GM18499 (cell line): Measurements from ENCODE around the gene MYO15A.

Source experiments
- ATAC-seq: cut with Tn5 transposase; IDR thresholded peaks from one replicate; pipeline ENCODE4 v1.9.1; 2021; ENCODE audit warnings: moderate number of reproducible peaks; ENCODE audit not compliant: insufficient read depth, unreplicated experiment

MYO15A gene

DNA sequence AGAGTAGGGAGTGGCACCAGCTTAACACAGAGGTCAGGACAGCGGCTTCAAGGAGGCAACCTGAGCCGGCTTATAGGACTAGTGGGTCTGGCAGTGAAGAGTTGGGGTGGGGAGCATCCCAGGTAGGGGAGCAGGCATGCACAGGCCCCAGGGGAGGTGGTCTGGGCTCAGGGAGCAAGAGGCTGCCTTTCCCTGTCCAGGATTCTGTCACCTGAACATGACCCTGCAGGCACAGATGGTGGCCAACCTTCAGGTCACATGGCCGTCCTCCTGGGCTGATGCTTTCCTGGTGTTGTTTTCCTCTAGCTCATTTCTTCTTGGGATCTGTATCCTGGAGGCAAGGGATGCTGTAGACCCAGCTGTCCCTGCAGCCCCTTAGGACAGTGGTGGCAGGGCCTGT lies 3.5 kb upstream of the MYO15A start:
- ATAC-seq = no peak

DNA sequence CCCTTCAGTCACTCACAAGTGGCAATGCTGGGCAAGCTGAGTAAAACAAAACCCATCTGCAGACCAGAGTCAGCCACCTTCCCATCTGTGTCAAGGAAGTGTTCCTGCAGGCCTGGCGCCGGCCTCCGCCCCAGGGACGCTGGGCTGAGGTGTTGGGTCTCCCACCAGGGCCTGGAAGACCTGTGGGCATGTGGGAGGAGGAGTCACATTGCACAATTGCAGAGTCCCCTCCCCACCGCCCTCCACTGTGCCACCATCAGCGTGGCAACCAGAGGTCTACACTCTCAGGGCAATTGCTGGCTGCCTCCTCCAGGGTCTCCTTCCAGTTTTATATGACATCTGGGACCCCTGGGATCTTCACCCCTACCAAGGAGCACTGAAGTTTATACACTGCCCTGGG lies 3.0 kb upstream of the MYO15A start:
- no peak for ATAC-seq

DNA sequence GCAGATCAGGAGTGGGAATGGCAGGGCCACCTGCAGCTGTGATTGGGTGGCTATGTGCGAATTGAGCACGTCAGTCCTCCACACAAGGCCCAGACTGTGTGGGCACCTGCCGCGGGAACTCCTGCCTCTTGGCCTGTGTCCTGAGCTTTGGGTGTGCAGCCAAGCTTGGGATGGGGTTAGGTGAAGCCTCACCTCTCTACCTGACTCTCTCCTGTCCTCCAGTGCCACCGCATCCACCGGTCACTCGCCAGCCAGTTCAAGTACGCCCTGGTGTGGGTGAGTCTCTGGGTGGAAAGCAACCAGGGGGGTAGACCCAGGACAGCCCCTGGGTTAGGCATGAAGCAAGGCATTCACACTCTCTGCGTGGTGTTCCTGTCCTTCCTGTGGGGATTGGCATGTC lies 2.3 kb upstream of the MYO15A start:
- ATAC-seq = no peak

DNA sequence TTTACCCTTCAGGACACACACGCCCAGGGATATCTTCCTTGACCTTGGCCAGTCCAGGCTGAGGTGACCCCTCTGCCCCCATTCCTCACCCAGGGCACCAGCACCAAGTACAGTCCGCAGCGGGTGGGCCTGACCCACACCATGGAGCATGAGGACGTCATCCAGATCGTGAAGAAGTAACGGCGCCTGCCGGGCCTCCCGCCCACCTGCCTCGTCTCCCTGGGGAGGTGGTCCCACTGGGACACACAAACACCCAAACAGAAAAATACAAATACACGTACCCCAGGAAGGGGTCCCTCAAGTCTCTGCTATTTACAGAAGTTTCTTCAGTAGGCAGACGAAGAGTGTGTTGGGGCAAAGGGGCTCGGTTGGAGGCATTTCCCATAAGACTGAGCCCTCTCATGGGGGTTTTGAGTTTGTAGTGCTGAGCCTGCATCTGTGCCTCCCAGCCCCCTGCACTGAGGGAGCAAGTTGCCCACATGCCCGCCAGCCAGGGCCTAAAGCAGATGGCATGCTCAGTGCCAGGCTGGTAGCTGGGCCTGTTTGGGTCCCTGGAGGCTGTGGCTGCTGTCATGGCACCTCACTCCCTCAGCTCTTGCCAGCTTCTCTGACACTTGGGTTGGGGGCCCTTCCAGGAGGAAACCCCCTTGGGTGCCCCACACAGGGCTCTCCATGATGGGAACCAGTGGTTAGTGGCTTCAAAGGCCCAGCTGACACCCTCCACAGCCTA lies 1.3 kb upstream of the MYO15A start:
- ATAC-seq = no peak

DNA sequence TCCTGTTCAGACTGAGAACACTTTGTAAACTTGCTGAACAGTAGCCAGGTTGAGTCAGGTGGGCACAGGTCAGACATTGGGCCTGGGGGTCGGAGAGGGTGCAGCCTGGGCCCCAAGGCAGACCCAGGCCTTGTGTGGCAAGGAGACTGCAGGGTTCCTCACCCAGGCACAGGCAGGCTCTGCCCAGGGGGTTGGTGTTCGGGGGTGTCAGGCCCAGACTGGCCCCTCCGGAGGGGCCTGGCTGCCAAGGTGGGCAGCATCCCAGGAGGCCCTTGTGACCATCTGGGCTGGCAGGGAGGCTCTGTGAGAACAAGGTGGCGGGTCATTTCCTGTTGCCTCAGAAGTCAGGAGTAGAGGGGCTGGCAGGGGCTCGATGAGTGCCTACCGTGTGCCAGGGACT lies 585 bp upstream of the MYO15A start:
- no peak for ATAC-seq

DNA sequence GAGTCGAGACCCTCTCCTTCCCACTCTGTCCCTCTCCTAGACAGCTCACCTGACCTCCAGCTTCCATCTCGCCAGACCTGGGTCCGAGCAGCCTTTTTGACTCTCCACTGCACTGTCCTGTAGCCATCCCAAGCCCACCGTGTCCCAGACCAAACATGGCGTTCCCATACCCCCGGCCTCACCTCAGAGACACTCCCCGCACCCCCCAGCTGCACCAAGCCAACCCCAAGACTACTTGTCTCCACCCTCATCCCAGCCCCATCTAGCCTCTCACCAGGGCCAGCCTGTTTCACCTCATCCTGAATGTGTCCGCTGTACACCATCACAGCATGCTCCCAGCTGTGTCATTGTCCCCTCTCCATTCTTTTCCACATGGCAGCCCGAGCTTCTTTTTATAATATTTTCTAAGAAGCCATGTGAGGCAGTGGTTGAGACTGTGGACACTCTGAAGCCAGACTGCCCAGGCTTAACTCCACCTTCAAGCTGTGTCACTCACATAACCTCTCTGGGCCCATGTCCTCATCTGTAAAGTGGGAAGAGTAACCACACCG lies 1.5 kb downstream of the MYO15A start:
- no peak for ATAC-seq

DNA sequence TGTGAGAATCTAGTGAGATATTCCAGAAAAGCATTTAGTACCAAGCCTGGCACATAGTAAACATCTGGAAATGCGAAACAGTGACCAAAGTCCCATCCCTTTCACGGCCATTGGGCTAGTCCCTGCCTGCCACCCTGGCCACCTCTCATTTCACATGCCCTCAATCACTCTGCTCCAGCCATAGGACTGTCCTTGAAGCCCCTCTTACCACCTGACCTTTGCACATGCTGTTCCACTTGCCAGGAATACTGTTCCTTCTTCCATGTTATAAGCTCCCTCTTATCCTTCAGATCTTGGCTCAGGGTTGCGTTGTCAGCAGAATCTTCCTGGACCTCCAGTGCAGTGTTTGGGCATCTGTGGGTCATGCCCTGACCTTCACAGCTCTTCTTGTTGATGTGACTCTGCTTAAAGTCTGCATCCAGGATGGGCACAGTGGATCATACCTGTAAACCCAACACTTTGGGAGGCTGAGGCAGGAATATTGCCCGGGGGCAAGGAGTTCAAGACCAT lies 2.1 kb downstream of the MYO15A start:
- ATAC-seq = no peak

DNA sequence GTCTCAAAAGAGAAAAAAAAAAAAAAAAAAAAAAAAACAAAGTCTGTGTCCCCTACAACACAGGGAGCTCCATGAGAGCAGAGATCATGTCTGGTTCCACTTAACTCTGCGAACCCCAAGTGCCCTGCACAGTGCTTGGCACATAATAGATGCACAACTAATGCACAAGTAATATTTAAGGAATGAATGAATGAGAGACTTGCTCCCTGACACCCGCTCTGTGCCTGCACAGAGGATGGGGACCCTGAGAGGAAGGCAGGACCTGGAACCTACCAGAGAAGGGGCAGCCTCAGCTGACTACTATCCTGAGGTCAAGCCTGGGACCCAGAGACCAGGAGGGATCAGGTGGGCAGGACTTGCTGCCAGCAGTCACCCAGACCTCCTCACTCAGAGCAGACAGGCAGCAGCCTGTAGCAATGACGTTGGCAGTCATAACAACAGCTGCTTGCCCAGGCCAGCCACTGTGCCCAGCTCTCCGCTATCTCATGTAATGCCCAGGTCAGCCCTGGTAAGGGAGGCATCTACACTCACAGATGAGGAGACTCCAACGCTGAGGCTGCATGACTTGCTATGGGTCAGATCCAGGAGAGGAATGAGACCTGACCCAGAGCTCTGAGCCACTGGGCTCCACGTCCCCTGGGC lies 2.9 kb downstream of the MYO15A start:
- ATAC-seq = no peak

DNA sequence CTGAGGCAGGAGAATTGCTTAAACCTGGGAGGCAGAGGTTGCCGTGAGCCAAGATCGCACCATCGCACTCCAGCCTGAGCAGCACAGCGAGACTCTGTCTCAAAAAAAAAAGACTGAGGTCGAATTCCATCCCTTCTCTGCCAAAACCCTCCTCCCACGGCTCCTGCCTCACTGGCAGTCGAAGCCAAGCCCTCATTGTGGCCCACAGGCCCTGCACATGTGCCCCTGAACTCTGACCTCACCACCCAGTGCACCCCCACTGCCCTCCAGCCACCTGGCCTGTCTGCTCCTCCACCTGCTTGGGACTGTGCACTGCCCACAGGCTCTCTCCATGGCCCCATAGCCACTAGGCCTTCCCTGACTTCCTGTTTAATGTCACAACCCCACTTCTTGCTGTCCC lies 7.0 kb downstream of the MYO15A start:
- ATAC-seq = no peak

DNA sequence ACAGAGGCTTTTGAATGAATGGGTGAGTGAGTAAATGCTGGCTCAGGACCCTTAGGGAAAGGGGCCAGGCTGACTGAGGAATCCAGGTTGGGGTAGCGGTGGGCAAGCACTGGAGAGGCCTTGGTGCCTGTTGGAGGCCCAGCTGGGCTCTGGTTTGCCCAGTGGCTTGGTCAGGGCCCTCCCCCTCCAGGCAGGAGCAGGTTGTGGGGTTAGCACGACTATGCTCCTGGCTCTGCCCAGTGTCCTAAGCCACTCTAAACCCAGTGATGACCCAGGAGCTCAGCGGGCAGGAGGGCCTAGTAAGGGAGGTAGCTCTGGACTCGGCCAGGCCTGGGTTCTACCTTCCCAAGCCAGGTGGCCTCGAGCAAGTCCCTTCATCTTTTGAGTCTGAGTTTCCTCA lies 7.5 kb downstream of the MYO15A start:
- no peak for ATAC-seq

DNA sequence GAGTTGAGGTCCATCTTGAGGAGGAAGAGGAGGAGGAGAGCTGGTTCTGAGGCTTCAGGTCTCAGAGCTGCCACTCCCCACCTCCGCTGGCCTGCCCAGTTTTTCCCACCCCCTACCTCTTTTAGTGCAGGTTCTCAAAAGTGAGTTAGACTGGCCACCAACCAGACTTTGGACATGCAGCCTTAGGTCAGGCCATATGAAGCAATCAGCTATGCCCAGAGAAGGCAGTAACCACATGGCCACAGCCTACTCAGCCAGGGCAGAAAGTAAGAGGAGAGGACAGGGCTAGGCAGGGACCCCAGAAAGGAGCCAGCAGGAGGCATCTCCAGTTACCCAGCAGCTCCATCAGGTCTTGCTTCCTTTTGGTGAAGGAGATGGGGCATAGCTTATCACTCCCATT lies 9.0 kb downstream of the MYO15A start:
- no peak for ATAC-seq

DNA sequence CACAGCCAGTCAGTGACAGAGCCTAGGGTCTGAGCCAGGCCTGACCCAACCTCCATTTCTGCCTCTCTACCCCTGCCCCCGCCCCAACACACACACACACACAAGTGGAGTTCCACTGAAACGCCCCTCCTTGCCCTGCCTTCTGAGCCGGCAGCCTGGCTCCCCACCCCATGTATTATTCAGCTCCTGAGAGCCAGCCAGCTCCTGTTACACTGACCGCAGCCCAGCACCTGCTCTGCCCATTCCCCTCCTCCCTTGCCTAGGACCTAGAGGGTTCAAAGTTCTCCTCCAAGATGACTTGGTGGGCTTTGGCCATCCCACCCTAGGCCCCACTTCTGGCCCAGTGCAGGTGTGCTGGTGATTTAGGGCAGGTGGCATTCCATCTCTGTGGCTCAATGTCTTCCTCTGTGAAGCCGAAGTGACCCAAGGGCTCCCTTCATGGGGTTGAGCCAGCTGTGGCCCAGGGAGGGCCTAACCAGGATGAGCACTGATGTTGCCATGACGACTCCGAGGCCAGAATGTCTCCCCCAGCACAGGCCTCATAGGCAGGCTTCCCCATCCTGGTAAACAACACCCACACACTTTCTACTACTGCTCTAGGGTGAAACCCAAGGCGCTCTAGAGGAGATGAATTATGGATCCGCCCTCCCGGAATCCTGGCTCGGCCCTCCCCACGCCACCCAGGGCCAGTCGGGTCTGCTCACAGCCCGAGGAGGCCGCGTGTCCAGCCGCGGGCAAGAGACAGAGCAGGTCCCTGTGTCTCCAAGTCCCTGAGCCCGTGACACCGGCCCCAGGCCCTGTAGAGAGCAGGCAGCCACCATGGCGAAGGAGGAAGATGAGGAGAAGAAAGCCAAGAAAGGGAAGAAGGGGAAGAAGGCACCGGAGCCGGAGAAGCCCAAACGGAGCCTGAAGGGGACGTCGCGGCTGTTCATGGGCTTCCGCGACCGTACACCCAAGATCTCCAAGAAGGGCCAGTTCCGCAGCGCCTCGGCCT lies 9.7 kb downstream of the MYO15A start:
- ATAC-seq = no peak

DNA sequence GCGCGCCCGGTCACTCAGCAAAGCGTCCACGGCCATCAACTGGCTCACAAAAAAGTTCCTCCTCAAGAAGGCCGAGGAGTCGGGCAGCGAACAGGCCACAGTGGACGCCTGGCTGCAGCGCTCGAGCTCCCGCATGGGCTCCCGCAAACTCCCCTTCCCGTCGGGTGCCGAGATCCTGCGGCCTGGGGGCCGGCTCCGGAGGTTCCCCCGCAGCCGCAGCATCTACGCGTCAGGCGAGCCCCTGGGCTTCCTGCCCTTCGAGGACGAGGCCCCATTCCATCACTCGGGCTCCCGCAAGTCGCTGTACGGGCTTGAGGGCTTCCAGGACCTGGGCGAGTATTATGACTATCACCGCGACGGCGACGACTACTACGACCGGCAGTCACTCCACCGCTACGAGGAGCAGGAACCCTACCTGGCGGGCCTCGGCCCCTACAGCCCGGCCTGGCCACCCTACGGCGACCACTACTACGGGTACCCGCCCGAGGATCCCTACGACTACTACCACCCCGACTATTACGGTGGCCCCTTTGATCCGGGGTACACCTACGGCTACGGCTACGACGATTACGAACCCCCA lies 10.7 kb downstream of the MYO15A start:
- no peak for ATAC-seq

DNA sequence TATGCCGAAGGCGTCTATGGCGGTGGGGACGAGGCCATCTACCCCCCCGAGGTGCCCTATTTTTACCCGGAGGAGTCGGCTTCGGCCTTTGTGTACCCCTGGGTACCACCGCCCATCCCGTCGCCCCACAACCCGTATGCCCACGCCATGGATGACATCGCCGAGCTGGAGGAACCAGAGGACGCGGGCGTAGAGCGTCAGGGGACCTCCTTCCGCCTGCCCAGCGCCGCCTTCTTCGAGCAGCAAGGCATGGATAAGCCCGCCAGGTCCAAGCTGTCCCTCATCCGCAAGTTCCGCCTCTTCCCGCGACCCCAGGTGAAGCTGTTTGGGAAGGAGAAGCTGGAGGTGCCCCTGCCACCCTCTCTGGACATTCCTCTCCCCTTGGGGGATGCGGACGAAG lies 11.4 kb downstream of the MYO15A start:
- ATAC-seq = no peak

DNA sequence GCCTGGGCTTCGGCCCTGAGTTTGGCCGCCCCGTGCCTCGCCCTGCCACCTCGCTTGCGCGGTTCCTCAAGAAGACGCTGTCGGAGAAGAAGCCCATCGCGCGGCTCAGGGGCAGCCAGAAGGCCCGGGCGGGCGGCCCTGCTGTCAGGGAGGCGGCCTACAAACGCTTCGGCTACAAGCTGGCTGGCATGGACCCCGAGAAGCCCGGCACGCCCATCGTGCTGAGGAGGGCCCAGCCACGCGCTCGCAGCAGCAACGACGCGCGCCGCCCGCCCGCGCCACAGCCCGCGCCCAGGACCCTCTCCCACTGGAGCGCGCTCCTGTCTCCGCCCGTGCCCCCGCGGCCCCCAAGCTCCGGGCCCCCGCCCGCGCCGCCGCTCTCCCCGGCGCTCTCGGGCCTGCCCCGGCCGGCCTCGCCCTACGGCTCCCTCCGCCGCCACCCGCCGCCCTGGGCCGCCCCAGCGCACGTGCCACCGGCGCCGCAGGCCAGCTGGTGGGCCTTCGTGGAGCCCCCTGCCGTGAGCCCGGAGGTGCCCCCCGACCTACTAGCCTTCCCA lies 12.0 kb downstream of the MYO15A start:
- ATAC-seq = no peak

DNA sequence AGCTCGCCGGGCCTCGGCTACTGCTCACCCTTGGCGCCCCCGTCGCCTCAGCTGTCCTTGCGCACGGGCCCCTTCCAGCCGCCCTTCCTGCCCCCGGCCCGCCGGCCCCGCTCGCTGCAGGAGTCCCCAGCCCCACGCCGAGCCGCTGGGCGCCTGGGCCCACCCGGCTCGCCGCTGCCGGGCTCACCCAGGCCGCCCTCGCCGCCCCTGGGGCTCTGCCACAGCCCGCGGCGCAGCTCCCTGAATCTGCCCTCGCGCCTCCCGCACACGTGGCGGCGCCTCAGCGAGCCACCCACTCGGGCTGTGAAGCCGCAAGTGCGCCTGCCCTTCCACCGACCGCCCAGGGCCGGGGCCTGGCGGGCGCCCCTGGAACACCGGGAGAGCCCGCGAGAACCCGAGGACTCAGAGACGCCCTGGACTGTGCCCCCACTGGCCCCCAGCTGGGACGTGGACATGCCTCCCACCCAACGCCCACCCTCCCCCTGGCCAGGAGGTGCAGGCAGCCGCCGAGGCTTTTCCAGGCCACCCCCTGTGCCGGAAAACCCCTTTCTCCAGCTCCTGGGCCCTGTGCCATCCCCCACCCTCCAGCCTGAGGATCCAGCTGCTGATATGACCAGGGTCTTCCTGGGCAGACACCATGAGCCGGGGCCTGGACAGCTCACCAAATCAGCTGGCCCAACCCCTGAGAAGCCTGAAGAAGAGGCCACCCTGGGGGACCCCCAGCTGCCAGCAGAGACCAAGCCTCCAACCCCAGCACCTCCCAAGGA lies 12.8 kb downstream of the MYO15A start:
- ATAC-seq = no peak

DNA sequence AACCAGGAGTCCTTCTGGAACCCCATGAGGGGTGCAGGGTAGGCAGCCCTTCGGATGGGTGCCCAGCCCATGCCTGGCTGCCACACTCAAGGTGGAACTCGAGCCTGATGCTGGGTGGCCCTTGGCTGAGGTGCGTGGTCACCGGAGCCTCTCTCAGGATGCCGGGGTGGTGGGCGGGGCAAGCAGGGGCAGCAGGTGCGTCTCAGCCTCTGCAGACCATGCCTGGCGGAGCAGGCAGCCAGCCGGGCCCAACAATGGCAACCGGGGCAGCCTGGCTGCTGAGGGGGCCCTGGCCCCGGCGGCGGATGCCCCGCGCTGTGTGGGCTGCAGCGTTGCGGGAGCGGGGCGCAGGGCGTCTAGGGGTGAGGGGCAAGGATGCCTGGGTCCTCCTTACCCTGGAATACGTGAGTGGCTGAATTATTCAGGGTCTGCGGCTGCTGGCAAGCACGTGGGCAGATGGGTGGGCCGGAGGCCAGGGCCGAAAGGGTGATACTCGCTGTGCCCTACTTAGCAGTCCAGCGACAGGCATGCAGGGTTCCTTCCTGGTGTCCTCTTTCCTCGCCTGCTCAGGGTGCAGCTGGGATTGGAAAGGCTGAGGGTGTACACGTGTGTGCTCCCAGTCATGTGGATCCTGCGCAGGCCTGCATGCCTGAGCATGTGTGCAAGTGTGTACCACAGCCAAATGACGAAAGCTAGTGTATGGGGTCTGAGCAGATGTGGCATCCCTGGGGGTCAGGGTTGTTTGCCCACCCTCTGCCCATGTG lies 14.6 kb downstream of the MYO15A start:
- ATAC-seq = no peak

DNA sequence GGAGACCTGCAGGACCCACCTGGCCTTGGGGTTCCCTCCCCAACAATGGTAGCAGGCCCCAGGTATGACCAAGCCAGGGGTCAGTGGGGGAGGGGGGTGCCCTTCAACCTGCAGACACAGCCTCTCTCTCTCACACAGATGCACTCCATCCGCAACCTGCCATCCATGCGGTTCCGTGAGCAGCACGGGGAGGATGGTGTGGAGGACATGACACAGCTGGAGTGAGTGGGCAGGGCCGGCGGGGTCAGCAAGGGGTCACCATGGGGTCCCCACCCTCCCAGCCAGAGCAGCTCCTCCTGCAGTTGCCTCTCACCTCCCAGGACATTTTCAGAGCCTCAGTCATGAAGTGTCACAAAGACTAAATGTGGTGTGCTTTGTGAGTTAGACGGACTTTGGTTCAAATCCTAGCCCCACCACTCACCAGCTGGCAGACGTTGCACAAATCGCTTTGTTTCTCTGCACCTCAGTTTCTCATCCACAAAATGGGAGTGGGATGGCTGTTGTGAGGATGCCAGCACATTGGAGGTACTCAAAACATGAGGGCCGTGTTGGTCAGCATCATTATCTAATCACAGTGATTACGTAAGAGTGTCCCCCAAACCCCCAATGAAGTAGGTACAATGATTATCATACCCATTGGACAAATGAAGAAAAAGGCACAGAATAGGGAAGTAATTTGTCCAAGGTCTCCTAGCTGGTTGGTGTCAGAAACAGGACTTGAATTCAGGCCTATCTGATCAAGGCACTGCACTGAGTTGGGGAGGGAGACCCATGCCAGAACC lies 16.0 kb downstream of the MYO15A start:
- ATAC-seq = no peak
